22Rv1 (cell line): ENCODE measurements around the gene DCC.

ENCODE experiments used
- ZFX ChIP-seq: fragments of 450-650 bp; IDR thresholded peaks from 2 replicates; pipeline ENCODE4 v1.6.1; 2017; ENCODE audit warnings: antibody characterized with exemption, borderline replicate concordance
- TF ChIP-seq, protein P1 (sequence below): fragments of 450-650 bp; IDR thresholded peaks from 2 replicates; pipeline ENCODE4 v1.5.1; 2017; ENCODE audit warnings: mild to moderate bottlenecking

DNA sequence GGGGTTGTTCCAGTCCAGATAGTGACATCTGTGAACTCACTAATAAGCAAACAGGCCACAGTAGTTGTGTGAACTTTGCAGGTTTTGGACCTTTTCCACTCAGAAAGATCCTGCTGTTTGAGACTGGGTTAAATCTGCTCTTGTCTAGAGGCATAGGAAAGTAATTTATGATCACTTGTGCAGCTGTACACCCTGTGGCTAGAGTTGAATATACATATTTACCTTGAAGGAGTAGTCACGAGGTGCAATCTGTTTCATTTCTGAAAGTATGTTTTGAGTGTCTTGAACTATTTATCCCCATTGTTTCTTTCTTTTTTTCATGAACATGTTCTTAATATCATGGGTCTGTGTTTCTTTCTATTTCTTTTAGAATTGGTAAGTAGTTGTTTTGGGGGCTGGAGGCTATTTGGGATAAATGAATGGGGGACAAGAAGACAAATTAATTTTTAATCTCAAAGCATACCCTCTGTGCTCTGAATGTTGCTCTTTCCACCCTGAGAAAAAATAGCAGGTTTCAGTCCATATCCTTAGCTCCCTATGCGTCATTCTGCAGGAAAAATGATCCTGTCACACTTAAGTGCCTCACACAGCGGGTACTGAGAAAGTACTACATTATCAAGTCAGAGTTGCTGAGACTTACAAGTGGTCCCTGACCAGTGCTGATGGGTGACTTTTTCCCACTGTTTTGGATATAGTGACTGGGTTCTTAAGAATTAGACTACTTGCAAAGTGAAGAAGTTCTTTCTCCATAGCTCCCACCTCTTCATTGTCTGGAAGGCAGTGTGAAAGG, 28.2 kb downstream of the DCC start:
- TF ChIP-seq, protein P1, sequence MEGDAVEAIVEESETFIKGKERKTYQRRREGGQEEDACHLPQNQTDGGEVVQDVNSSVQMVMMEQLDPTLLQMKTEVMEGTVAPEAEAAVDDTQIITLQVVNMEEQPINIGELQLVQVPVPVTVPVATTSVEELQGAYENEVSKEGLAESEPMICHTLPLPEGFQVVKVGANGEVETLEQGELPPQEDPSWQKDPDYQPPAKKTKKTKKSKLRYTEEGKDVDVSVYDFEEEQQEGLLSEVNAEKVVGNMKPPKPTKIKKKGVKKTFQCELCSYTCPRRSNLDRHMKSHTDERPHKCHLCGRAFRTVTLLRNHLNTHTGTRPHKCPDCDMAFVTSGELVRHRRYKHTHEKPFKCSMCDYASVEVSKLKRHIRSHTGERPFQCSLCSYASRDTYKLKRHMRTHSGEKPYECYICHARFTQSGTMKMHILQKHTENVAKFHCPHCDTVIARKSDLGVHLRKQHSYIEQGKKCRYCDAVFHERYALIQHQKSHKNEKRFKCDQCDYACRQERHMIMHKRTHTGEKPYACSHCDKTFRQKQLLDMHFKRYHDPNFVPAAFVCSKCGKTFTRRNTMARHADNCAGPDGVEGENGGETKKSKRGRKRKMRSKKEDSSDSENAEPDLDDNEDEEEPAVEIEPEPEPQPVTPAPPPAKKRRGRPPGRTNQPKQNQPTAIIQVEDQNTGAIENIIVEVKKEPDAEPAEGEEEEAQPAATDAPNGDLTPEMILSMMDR: no peak
- TF ChIP-seq ZFX: no peak
